ENCODE measurements around the gene COQ8B.

DNA sequence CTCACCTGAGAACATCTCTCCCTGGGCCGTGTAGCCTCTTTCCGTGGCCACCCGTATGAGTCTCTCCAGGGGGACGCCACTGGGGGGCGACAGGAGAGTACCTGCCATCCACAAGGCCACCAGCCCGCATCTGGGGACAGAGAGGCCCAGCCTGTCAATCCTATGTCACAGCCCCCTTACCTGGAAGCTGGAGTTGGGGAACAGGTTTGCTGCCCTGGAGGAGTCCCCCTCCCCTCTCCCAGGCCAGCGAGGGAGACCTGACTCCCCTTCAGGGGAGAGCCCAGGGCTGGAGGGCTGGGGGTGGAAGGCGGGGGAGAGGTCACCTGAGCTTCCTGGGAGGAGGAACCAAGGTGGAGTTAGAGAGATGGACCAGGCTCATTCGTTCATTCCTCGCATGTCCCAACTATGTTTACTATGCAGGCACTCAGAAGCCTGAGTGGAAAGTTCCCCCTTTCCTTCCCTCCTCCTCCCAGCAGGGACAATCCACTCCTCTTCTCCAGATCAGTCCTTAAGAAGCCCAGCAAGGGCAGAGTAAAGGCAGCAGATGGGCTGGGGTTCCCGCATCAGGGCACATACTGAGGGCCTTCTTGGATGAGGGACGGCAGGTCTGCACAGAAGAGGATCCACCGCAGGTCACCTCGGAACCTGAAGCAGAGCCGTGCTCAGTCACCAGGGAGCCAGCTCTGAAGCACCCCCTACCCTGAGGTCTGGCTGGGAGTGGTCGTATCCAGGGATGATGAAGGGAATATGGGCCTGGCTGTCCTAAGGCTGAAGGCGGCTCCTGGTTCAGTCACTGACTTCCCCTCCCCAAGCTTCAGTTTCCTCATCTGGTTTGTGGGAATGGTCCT is 28.1 kb upstream of the COQ8B start:
- TF ChIP-seq, protein P1, sequence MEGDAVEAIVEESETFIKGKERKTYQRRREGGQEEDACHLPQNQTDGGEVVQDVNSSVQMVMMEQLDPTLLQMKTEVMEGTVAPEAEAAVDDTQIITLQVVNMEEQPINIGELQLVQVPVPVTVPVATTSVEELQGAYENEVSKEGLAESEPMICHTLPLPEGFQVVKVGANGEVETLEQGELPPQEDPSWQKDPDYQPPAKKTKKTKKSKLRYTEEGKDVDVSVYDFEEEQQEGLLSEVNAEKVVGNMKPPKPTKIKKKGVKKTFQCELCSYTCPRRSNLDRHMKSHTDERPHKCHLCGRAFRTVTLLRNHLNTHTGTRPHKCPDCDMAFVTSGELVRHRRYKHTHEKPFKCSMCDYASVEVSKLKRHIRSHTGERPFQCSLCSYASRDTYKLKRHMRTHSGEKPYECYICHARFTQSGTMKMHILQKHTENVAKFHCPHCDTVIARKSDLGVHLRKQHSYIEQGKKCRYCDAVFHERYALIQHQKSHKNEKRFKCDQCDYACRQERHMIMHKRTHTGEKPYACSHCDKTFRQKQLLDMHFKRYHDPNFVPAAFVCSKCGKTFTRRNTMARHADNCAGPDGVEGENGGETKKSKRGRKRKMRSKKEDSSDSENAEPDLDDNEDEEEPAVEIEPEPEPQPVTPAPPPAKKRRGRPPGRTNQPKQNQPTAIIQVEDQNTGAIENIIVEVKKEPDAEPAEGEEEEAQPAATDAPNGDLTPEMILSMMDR (IDR thresholded peaks at IDR 0.05): peak in 3 of 6 experiments; percentile 15 to 24 (median 21)
- no peak for TF ChIP-seq POLR2A (IDR thresholded peaks at IDR 0.05)

All from thyroid gland (tissue), 4 donors.